Suppressor macrophage treated with lipopolysaccharide for 1 hour (primary cell): Measurements from ENCODE around the gene LDB3.

Experiments
- DNase-seq, 3 donors: peaks; one replicate each; pipeline ENCODE4 v3.0.0-alpha.2; 2020 to 2022

Gene LDB3

DNA sequence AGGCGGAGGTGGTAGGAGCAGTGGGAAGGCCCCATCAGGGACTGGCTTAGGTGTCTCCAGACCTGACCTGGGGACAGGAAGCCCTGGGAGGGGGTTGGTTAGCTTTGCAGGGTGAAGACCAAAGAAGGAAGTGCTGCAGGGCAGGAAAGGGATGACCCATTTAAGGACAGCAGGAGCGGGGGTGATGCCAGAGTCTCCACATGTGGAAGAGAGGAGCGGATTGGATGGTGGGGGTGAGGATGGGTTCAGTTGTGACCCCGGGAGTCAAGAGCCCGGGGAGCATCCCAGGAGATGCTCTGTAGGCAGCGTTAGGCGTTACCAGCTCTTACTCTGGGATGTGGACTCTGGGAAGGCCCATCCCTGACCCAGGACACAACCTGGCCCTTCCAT lies 3.1 kb upstream of the LDB3 start:
- no peak for DNase-seq

DNA sequence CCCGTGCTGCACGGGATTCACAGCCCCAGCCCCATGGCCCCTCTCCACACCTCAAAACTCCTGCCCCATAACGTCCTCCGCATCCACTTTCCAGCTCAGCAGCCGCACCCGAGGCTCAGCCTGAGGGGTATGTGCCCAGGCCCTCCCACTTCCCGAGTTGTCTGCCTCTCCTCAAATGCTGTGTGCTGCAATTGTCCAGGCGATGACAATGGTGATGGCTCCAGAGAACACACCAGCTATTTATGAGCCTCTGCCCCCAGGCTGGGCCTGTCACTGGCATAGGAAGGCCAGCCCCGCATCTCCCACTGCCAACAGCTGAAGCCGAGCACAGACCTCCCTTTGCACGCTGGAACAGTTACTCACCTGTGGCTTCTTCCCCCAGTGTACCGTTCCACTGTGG lies 2.4 kb upstream of the LDB3 start:
- DNase-seq, result no peak

DNA sequence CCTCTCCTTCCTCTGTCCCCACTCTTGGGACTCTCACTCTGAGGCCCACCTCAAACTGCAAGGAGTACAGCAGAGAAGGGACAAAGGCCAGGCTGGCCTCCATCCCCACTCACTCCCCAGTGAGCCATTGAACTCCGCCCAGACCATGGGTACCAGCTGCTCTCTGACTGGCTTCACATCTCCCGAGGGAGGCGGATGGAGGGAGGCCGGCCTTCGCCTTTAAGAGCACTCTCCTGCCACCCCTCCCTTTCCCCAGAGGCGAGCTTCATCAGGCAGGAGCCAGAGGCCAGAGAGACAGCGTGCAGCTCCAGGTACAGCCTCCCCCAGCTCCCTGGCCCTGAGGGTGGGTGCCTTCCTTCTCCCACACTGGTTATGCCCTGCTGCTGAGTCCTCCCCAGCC lies 1.8 kb upstream of the LDB3 start:
- no peak for DNase-seq

DNA sequence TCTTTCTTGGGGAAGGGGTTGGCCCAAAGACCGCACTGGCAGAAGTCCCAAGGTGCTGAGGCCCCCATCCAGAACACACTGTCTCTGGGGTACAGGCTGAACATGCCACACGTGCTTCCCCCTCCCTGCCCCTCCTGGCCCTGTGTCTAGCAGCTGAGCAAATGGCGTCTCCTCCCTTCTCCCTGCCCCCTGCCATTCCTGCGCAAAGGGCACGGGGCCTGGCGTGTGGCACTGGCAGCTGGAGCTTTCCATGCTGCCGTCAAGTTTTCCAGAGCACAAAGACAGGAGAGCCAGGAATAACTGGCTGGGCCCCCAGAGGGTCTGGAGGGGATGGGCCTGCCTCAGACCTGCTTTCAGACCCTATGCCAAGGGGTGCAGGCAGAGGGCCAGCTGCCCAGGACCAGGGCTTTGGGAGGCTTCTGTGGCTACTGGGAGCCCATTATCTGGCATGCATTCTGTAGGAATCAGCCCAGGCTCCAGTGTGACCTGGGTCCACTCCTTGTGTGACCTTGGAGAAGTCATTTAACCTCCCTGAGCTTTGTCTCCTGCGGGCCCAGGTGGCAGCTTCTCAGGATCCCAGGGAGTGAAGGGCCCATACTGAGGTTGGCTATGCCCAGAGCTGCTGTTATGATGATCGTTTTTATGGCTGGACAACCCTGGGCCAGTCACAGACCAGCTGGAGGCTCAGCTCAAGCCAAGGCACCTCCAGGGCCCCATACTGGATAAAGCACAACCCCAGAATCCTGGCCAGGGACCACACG lies 710 bp upstream of the LDB3 start:
- DNase-seq, result no peak

DNA sequence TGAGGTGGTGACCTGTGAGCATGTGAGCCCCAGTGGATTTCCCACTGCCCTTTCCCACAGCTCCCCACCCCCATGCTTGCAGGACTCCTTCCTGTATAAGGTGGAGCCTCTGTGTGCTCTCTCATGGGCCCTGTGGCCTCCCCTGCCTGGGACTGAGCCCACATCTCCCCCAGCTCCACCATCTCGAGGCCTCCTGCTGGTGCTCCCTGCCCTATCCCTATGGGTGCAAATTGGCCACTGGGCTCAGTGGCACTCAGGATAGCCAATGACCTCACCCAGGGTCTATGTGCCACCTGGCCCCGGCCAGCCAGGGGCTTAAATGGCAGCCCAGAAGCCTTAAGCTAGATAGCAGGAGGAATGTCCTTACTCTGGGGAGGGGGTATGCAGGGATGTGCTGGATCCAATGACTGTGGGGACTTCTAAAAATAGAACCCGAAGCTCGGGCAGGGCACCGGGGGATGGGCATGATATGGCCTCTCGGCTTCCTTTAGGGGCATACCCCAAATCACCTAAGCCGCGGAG lies 2.0 kb downstream of the LDB3 start:
- DNase-seq, result no peak

DNA sequence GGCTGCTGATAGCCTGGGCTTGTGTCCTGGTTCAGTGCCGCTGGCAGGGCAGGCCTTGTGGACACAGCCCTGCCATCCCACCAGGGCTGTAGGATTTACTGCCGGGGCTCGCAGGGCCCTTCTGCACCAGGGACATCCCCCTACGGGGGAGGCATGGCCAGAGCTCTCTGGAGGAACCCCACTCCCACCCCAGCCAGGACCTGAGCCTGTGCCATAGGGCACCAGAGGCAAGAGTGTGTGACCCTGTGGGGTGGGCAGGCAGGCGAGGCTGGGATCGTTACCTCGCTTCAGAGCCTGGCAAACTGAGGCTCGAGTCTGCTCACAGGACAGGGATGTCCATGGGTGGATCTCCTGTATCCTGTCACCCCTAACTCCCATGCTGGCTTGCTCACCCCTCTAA lies 2.6 kb downstream of the LDB3 start:
- DNase-seq, result no peak

DNA sequence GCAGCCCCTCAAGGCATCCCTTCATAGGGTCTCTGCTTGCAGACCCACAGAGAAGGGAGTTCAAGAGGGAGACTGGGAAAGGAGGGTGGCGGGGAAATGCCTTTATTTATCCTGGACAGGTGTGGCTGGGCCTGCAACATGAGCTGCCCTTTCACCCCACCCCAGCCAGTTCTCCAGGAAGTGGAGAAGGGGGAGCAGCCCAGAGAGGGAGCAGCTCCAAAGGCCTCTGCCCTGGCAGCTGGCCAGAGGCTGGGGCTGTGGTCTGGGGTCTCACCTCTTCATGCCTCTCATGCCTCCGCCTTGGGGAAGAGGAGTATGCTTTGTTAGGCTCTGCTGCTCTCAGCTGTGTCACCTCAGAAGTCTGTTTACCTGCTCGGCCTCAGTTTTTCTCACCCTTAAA lies 3.1 kb downstream of the LDB3 start:
- no peak for DNase-seq

DNA sequence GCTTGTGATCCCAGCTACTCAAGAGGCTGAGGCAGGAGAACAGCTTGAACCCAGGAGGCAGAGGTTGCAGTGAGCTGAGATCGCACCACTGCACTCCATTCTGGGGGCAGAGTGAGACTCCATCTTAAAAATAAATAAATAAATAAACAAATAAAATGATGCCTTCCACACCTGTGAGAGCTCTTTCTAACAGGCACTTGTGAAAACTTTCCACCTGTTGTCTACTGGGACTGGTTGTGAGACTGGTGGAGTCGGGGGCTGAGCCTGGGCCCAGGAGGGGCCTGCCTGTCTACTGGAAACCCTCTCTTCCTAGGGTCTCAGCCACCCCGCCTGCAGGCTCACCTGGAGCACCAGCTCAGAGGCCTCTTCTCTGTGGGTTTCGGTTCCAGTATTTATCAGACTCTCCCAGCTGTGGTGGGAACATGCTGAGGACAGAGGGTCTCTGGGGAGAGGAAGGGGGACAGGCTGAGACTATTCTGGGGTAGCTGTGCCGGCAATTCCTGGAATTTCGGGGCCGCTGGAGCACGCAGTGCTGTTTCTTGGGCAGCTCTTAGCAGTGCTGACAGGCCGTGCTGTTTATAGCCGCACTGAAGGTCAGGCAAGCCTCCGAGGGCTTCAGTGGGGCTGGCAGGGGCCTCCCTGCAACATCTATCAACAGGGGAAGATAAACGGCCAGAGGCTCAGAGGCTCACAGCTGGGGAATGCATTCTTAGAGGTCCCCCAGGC lies 3.8 kb downstream of the LDB3 start:
- DNase-seq, result no peak

DNA sequence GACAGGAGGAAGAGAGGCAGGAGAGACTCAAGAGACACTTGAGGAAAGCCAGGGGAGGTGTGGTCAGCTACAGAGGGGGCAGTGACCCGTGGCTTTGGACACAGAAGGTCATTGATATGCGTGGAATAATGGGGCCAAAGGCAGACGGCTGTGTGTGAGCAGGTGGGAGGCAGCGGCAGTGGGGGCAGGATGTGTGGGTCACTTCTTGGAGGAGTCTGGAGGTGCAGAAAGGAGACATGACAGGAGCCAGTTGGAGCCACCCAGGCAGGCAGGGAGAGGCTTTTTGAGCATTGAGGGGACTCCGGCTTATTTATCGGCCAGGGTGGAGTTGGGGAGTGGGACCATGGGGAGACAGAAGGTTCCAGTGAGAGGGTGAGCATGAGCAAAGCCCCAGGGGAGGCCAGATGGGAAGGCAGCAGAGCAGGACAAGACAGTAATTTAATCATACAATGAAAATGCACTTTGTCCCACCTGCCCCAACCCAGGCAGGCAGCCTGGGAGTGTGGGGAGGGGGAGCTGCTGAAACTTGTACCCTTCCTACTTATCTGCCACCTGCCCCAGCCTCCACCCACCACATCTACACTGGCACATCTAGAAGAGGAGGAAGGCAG lies 5.0 kb downstream of the LDB3 start:
- DNase-seq, result no peak

DNA sequence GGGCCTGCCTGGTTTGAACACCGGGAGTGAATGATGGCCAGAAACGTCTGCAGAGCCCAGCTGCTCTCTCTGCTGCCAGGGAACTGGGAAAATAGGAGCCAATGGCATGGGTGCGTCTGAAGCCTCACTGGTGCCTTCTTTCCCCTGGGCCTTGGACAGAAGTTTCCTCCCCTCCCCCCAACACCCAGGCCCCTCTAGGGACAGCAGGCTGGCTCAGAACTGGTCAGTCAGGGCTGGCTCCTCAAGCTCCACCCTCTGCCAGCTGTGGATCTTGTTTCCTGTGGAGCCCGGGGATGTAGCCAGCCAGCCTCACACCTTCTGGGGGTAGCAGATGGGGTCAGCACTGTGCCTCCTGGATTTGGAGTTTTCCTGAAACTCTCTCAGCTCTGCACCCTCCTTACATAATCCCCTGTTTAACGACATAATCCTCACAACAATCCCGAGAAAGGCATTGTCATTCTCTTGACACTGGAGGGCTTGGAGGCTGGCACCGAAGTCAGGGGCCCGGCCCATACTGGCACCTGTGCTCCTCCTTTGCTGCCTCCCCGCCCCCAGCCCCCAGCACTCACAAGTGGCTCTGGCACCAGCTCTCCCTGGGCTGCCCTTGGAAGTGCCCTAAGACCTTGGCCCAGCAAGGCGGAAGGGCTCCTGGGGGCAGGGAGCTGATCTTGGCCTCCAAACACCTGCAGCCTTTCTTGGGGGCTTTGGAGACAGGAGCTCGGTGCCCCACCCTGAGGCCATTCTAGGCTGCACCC lies 5.7 kb downstream of the LDB3 start:
- DNase-seq, result no peak

DNA sequence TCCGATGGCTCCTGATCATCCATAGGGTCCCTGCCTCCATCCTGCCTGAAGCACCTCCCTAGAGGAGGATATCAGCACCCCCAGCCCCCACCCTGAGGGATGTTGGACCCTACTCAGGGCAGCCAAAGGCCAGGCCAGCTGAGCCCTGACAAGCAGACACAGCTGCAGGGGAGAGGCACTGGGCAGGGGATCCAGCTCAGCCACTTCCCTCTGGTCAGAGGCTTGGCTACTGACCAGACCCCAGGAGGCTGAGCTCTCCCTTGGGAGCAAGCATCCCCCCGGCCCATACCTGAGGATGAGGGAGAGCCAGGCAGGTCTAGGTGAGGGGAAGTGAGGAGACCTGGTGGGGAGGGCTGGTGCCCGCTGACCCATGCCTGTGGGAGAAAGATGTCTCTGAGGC lies 6.6 kb downstream of the LDB3 start:
- DNase-seq, result no peak

DNA sequence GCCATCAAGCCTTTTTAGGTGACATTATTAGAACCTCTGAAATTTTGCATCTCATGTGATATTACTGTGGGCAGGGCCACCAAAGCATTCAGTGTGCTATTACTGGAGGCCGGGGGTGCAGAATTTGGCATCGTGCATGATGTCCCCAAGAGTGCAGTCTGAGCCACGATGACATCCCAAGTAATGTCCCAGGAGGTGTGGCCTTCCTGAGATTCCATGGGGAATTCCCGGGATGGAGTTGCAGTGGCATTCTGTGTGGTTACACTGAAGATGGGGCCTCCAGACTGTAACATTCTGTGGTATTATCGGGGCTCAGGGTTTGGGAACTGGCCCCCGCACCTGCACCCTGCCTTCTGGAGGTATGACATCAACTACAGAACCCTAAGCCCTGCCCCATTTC lies 9.1 kb downstream of the LDB3 start:
- no peak for DNase-seq

DNA sequence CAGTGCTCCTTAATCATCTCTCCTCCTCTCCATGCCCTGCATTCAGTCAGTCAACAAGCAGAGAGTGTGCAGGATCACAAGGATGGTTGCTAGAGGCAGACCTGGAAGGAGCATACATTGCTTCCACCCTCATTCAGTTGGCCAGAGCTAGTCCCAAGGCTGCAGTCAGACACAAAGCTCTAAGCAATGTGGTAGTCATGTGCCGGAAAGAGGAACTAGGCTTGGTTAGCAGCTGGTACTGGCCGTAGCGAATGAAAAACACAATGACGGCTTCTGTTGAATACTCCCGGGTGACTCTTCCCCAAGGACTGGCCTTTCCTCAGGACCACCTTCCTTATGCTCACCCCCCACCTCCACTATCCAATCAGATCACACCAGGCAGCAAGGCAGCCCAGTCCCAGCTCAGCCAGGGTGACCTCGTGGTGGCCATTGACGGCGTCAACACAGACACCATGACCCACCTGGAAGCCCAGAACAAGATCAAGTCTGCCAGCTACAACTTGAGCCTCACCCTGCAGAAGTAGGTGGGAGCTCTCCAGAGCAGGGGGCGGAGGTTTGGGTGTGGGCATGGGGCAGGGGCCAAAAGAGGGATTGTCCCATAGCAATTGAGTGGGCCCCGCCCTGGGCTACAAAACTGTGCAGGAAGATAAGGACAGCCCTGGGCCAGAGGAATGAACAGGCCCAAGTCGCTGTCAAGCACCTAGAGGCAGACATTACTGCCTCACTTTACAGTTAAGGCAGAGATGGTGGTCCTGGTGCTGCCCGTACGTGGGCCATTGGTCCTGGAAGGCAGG lies 10.9 kb downstream of the LDB3 start:
- peak; percentile 48 to 67 (median 66) for DNase-seq

DNA sequence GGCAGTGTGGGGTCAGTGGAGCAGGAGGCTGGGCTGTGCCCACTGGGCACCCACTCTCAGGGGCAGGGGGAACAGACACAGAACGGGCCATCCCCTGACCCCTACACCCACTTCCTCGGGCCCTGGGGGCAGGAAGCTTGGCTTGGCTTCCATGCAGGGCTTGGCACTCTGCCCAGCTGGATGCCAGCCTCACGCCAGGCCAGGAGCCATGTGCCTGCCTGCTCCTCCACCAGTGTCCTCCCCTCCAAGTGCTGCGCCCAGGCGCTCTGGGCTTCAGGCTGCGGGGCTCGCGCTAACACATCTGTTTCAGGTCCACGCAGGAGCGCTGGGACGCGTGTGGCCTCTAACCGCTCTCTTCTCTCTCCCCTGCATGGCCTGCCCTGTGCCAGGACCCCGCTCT lies 12.7 kb downstream of the LDB3 start:
- DNase-seq, result no peak

DNA sequence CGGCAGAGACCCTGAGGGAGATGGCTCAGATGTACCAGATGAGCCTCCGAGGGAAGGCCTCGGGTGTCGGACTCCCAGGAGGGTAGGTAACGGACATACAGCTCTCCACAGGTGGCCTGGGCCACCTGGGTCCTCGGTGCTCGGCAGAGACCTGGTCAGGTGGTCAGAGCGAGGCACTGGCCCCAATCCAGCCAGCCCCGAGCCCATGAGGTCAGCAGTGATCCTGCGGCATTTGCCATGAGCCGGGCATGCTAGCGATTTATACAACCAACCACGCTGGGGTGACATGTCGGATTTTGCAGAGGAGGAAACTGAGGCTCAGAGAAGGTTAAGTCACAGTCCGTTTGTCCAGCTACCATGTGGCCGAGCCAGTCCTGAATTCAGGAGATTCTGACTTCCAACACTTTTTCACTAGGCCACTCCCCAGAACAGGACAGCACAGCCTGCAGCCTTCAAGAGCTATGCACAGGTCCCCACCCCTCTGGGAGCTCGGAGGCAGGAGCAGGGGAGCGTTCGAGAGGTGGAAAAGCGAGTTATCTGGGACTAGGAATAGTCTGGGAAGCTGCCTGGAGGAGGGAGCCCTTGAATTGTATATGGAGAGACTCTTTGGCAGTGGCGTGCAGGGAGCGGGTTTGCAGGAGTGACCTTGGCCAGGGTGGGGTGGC lies 13.5 kb downstream of the LDB3 start:
- no peak for DNase-seq

DNA sequence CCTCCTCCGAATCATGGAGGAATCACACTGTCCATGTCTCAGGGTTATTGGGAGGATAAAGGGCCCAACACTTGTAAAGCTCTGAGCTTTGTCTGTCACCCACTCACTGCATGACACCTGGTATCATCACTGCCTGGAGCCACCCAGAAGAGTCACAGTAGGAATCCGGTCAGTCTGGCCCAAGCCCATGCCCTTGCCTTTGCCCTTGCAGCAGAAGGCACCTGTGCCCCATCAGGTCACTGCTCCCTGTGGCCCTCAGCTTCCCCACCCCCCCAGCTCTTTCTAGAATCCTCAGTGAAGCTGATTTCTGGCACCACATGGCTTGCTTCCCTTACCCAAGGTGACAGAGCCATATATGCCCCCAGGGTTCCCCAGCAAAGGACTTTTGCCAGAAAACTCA lies 14.4 kb downstream of the LDB3 start:
- no peak for DNase-seq

DNA sequence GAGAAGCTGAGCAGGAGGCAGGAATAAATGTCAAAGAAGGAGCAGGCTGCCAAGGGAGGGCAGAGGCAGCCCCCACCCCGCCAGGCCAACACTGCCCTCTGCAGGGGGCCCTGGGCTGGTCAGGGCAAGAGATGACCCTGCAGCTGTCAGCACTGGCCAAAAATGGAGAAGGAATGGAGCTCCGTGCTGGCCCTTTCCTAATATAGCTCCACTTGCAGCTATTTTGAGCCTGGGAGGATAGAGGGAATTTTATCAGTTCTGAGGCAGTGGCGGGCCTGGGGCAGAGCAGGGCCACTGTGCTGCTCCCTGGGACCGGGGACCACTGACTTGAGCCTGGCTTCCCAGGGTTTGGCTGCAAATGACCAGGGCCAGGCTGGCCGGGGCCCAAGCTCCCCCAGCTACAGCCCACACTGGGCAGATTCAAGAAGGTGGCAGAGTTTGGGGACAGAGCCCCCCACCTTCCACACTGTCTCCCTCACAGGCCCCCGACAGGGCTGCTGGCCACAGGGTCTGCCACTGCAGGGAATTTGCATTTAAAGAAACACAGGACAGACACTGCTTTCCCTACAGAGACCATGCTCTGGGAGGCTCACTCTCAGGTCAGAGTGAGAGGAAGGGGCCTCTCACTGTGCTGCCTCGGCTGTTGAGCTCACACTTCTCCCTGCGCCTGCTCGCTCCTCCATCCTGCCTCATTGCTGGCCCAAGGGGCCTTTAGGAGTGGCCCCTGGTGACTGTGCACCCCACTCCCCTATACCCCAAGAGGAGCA lies 16.2 kb downstream of the LDB3 start:
- no peak for DNase-seq

DNA sequence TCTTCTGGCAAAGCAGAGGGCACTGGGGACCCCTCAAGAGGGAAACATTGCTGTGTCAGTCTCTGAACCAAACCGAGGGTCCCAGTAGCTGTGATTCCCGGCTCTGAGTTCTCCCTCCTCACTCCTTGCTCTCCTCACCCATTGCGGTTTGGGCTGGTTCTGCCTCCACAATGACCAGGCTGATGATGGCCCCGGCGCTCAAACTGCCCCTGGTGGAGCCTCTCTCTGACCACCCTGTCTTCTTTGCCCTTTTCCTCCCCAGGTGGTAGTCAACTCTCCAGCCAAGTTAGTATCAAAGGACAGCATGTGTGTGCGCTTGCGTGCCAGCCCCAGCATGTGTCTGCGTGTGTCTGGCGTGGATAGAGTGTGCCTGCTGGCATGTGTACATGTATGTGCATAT lies 17.1 kb downstream of the LDB3 start:
- DNase-seq, result no peak

DNA sequence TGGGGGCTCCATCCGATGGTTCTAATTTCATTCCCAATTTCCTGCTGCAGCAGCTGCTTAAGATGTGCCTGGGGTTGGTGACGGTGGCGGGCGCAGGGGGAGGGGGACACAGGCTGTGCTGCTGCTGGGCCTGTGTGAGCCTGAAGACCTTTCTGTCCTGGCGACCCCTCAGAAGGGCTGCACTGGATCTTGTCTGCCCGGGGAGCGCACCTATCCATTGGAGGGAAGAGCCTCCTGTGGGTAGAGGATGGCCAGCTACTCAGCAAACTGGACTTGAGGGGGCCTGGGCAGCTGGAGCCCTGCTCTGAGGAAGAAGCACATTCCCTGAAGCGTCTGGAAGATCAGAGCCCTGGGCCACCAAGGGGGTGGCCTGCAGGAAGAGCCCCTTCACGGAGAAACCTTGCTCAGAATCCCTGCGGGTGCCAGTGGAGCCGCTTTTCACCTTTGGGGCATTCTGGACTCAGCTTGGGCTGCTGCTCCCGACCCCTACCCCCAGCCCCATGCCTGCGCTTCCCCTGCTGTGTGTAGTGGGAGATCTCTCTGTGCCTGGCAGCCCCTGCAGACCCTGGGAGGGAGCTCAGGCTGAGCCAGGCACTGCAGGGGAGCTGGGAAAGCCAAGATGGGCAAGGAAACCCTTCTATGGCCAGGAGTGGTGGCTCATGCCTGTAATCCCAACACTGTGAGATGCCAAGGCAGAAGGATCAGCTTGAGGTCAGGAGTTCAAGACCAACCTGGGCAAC lies 17.8 kb downstream of the LDB3 start:
- DNase-seq, result no peak

DNA sequence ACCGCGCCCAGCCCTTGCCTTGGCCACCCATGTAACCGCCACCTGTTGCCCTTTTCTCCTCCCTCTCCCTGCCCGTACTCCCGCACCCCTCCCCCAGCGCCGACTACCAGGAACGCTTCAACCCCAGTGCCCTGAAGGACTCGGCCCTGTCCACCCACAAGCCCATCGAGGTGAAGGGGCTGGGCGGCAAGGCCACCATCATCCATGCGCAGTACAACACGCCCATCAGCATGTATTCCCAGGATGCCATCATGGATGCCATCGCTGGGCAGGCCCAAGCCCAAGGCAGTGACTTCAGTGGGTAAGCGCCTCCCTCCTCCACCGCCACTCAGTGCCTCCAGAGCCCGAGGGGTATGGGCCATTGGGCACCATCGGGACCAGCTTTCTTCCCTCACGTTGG lies 18.7 kb downstream of the LDB3 start:
- DNase-seq, result no peak
